Activated T-helper 1 cell treated with Interleukin-2 at 50 U/mL for 16 hours (primary cell): ENCODE measurements around the gene KCNK4.

Source experiments
- DNase-seq: peaks from one replicate; pipeline ENCODE4 v3.0.0-alpha.2; 2020; ENCODE audit warnings: low read depth

Gene KCNK4

GRCh38 chr11:64268893-64269539 is 22.1 kb upstream of the KCNK4 start:
- DNase-seq, result no peak

GRCh38 chr11:64269540-64270220 is 21.4 kb upstream of the KCNK4 start:
- DNase-seq, result peak; percentile 96

DNA sequence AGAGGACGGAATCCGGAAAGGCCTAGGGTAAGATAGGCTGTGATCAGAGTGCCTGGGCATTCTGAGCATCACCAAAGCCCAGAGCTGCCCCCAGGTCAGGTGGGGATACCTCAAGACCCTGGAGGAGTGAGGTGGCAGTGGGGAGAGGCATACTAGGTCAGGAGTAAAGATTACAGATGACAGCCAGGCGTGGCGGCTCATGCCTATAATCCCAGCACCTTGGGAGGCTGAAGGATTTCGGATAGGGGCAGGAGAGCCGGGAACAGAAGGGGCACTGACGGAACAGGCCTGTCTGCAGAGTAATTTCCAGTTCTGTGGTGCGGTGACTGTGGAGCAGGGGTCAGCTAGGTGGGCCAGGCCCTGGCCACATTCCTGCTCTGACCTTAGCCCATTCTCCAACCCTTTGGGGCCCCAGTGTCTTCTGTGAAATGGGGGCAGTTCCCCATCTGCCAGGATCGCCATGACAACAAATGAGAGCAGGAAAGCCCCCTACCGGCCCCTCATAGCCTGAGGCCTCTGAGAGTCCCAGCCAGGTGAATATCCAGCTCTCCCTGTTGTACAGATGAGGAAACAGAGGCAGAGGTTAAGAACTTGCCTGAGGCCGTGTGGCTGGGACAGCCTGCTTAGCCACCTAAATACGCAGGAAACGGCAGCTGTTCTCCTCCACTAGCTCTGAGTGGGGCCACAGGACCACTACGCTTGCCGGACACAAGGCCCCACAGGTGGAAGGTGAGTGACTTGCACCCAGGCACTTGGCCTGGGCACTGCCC is 15.9 kb upstream of the KCNK4 start:
- no peak for DNase-seq

DNA sequence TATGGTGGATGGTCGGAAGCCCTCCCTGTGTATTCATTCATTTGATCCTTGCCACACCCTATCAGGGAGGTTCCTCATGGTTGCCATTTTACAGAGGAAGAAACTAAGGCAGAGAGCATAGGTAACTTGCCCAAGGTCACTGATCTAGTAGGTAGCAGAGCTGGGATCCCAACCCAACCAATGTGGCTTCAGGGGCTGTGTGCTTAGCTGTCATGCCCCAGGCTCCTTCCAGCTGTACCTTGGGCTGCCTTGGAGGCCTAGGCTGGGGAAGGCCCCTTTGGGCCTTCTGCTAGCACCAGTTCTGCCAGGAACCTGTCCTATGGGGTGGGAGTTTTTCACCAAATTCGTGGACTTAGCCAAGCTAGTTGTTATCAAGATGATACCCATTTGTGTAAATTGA is 15.3 kb upstream of the KCNK4 start:
- no peak for DNase-seq

GRCh38 chr11:64276653-64277431 is 14.3 kb upstream of the KCNK4 start:
- no peak for DNase-seq

- no peak for DNase-seq
These were observed 12.4 kb upstream of the KCNK4 start for GRCh38 chr11:64278576-64279190.

GRCh38 chr11:64281957-64282770 is 8.9 kb upstream of the KCNK4 start:
- DNase-seq, result no peak

- no peak for DNase-seq
These were observed 8.0 kb upstream of the KCNK4 start for GRCh38 chr11:64283092-64283491.

DNA sequence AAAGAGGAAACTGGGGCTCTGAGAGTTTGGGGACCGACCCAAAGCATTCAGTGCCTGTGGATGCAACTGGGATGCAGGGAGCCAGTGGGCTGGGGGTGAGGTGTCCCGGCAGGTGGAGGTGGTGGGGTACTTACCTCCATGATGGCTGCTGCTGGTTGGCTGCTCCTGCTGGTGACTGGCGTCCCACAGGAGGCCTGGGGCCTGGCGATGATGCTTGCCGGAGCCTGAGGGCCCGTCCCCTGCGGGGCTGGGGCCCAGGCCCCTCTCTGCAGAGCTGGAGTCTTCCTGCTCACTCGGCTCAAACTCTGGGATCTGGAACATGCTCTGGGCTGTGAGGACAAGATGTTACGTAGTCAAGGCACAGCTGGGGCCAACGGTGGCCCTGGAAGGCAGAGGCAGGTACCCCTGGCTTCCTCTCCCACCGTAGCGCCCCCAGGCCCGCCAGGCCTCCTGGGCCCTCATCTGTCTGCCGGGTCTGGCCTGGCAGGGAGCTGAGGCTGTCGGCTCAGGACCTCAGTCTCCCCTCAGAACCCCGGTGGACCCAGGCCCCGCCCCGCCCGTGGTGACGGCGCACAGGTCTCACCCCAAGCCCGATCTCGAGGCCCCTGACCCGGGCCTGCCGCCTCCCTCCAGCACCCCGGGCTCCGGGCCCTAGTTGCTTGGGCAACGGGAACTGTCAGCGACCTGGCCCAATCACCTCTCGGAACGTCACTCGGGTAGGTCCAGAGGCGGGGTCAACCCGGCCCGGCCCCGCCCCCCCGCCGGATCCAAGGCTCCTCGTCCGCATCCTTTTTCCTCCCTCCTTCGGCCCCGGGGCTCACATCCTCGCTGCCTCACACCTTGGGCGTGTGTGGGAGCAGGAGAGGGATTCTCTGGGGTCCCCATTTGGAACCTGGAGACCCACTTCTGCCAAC is 6.8 kb upstream of the KCNK4 start, which contains the start of gene BAD:
BAD (minus strand) TSS at position 618 of the 914 bp plus-strand sequence; CDS start at position 321, 297 bp downstream.
- peak; percentile 88 for DNase-seq

GRCh38 chr11:64284962-64285884 is 5.9 kb upstream of the KCNK4 start, which contains the start of gene GPR137:
GPR137 (plus strand) TSS chr11:64285848; CDS start chr11:64286525, 677 bp downstream.
- DNase-seq, result peak; percentile 89

GRCh38 chr11:64285885-64286800 is 5.0 kb upstream of the KCNK4 start:
- DNase-seq, result no peak

DNA sequence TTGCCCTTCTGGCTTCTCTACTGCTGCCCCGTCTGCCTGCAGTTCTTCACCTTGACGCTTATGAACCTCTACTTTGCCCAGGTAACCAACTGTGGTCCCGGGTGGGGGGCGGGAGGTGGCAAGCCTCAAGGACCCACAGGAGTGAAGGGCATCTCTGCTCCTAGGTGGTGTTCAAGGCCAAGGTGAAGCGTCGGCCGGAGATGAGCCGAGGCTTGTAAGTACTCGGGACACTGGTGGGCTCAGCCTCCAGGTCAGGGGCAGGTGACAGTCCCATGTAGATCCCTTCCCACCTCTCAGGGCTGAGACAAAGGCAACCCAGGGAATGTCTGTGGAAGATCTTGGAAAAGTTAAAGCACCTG is 4.3 kb upstream of the KCNK4 start:
- no peak for DNase-seq

DNA sequence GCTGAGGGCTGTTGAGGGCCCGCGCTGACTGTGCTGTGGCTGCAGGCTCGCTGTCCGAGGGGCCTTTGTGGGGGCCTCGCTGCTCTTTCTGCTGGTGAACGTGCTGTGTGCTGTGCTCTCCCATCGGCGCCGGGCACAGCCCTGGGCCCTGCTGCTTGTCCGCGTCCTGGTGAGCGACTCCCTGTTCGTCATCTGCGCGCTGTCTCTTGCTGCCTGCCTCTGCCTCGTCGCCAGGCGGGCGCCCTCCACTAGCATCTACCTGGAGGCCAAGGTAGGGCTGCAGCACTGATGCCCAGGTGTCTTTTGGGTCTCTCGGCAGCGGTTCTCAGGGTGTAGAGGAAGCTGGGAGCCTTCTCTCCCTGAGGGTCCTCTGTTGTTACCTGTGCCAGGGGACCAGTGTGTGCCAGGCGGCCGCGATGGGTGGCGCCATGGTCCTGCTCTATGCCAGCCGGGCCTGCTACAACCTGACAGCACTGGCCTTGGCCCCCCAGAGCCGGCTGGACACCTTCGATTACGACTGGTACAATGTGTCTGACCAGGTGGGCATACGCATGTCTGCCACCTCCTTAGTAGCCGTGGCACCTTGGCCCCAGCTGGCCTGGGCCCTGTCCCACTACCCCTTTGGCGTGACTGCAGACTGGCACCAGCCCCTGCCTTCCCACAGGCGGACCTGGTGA is 3.3 kb upstream of the KCNK4 start:
- no peak for DNase-seq

GRCh38 chr11:64288353-64288750 is 2.8 kb upstream of the KCNK4 start:
- no peak for DNase-seq

GRCh38 chr11:64289002-64289564 is 2.0 kb upstream of the KCNK4 start:
- DNase-seq, result no peak
